CD4-positive, alpha-beta T cell treated with Interleukin-12 subunit alpha and Interleukin-12 subunit beta, for 1 hour (primary cell): ENCODE results near the gene SLC12A8.
A peak's percentile ranks its signal among the peaks of the same experiment; 100 is the strongest.

Experiments
- DNase-seq: peaks from one replicate; pipeline ENCODE4 v3.0.0-alpha.2; 2020

SLC12A8 gene

DNA sequence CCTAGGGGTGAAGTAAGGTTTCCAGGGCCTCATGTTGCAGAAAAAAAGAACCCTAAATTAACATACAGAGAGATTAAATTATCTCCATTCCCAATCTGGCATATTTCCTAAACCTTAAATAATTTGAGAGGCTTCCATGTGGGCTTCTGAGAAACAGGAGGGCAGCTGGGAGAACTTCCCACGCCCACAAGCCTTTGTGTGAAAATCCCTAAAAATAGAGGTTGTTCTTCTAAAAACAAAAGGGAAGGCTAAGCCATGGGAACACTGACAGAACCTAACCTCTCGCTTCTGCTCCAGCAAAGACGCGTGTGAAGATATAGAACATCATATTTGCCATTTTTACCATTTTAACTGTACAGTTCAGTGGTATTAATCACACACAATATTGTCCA is 812 bp upstream of the SLC12A8 start:
- DNase-seq, result no peak

DNA sequence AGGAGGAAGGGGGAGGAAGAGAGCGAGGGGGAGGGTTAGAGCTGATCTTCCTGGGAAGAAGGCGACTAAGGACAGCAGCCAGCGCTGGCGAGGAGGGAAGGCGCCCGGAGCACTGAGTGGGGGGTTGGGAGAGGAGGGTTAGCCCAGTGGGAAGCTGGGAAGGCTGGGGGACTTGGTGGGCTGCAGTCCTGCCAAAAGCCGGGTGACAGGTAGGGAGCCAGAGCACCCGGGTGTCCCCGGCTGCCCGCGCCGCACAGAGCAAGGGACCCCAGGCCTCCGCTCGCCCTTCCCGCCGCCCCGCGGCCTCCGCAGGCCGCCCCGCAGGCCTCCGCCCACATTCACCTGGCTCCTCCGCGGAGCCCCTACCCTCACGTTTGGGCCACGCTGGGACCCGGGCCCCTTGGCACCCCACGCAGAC is 448 bp downstream of the SLC12A8 start:
- no peak for DNase-seq

DNA sequence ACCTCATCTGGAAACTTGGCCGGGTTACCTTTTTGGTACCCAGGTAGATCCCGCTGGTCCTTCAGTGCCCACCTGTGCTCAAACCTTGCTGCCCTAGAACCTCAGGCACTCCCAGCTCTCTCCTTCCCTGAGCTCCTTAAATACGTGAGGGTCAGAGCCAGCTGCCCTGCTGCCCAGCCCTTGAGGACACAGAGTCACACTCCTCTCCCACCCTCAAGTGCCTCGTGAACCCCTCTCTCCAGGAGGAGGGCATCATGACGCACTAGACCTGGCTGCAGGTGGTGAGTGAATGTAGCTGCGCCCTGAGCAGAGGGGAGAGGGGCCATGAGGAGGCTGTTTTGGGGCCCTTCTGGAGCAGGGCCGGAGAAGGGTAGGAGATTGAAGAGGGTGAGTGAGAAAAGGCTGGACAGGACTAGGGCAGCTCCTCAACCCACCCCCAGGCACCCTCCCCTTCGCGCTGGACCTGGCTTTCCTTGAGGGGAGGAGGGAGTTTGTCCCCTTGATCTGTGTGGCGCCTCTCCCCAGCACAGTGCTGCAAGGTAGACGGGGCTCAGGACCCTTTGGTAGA is 941 bp downstream of the SLC12A8 start:
- no peak for DNase-seq

DNA sequence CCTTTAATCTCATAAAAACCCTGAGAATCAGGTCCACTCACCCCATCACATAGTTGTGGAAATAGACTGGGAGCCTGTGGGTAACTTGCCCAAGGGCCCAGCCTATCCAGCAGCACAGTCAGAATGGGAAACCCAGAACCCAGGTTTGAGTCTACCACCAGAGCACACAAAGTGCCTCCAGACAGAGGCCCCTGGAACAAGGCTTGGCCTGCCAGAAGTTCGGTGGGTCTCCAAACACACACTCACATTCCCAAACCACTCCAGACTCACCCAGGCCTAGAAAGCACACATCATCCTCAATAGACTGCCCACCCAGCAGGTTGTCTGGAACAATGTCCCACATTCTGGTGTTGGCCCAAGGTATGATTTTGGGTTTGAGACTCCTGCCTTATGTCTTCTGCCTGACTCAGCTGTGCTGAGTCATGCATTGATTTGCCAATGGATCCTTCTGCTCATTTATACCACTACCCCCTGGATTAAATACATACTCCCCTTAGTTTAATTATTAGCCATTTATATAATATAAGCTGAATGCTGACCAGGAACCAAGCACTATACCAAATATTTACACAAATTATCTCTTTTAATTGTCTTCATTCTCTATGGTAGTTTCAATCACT is 4.5 kb downstream of the SLC12A8 start:
- DNase-seq, result no peak

DNA sequence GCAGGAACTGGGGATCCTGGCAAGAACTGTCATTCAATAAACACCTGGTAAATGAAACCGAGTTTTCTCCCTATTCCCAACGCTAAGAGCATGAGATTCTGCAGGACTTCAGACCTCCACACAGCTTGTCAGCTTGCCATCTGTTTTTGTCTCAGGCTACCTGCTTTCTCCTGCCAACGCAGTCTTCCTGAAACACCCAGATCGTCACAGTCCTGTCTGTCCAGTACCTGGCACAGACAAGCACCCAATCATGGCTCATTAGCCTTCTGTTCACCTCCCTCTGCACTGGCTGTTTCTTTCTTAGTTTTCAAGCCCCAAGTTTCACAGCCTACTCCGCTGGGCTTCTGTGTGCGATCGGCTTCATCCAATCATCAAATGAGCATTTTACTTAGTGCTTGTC is 5.0 kb downstream of the SLC12A8 start:
- no peak for DNase-seq

DNA sequence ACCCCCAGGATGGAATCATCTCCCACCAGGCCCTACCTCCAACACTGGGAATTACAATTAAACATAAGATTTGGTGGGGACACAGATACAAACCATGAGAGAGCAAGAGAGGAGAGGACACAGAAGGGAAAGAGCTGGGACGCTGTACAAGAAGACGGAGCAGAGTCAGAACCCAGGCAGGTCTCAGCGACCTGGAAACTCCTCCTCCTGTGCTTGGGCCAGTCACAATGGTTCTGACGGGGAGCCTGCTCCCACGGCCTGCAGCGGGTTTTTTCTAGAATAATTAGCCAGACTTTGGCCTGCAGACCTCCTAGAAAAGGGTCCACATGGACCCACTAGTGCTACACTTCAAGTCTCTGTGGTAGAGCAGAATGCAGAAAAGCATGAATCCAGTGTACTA is 5.6 kb downstream of the SLC12A8 start:
- DNase-seq, result no peak

DNA sequence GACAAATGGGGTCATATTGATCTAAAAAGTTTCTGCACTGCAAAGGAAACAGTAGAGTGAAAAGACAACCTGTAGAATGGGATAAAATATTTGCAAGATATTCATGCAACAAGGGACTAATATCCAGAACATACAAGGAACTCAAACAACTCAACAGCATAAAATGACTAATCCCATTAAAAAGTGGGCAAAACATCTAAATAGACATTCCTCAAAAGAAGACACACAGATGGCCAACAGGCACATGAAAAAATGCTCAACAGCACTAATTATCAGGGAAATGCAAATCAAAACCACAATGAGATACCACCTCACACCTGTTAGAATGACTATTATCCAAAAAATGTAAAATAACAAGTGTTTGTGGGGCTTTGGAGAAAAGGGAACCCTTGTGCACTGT is 8.8 kb downstream of the SLC12A8 start:
- DNase-seq, result no peak

DNA sequence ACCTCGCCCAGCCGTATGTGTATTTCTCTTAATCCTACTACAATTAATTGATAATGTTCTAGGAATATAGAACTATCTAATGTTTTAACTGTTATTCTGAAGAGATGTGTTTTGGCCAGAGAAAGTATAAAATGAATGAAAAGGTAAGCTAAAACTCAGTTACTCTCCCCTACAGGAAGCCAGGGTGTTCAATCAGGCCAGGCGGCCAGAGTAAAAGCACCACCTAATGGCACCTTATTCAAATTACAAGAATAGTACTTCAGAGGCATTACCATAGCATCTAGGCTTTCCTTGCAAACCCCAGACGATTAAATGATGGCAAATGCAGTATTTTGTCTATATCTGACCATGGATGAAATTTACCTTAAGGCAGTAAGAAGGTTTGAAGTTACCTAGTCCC is 10.4 kb downstream of the SLC12A8 start:
- peak; percentile 8 for DNase-seq

DNA sequence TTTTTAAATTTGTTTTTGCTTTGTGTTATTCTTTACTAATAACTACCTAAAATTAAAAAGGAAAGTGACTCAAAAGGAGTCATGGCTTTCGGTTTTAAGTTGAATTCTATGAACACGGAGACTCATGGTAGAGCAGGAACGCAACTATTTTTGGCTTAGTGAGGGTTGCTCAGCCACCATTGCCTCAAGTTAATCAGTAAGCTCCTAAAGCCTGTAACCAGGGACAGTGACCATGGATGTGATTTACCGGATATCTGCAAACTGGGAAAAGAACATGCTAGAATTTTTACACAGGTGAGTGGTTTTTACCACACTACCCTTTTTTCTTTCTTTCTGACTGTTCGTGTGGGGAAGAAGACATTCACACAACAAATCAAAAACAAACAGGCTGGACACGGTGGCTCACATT is 11.8 kb downstream of the SLC12A8 start:
- no peak for DNase-seq

DNA sequence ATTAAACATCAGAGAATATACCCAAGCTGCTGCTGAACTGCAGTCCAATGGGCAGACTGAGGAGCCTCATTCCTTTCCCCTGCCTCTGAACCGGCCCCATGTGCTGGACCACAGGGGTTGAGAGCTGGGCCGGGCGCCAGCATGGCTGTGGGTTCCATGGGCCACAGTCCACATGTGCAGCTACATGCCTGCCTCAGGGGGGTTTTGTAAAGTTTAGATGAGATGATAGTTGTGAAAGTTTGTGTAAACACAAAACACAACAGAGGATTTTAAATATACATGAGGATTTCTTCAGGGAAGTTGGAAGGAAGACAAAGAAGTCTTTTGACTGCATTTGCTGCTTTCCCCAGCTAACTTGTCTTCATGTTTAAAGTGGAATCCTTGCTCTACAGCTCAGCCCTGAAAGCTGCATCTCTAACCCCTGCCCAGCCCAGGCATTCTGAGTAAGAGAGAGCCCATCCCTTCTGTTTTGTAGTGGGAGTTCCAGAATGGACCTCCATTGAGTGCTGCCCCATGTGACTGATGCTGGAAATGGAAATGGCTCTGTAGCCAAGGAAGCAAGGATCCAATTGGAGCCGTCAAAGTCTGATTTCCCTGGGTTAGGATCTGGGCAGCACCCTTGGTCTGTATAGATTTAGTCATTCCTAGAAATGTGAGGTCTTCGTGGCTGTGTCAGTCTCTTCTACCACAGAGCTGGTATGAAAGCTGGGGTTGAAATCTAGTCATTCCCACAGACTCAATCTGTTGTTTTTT is 17.5 kb downstream of the SLC12A8 start:
- DNase-seq, result no peak

DNA sequence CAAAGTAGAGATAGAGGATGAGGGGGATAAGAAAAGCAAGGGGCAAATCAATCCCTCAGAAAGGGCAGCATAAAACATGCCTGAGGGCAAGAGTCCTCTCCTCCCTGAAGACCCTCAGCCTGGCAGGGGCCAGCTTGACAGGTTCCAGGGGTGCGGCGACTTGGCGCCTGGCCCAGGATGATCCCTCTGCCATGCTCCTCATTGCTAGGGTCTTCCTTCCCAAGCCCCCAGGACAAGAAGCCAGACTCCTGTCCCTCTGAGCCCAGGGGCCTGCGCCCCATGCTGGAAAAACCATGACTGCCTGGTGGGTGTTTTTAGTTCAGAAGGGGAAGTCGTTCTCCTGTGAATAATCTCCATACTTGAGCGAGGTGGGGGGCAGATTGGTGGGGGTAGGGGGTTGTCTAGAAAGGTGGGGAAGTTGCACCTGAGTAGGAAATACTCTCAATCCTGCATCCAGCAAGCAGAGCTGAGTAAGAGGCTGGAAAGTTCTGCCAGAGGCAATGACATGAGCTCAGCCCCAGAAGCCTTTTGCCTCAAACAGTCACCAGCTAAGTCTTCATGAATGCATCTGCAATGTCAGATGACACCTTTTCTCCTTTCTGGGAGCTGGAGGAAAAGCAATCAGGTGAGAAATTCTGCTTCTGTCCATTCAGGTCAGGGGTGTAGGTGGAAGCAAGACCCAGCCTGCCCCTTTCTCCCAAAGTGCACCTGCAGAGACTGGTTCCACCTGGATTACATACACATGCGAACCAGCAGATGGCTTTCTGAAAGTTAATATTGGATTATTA is 18.3 kb downstream of the SLC12A8 start:
- no peak for DNase-seq

DNA sequence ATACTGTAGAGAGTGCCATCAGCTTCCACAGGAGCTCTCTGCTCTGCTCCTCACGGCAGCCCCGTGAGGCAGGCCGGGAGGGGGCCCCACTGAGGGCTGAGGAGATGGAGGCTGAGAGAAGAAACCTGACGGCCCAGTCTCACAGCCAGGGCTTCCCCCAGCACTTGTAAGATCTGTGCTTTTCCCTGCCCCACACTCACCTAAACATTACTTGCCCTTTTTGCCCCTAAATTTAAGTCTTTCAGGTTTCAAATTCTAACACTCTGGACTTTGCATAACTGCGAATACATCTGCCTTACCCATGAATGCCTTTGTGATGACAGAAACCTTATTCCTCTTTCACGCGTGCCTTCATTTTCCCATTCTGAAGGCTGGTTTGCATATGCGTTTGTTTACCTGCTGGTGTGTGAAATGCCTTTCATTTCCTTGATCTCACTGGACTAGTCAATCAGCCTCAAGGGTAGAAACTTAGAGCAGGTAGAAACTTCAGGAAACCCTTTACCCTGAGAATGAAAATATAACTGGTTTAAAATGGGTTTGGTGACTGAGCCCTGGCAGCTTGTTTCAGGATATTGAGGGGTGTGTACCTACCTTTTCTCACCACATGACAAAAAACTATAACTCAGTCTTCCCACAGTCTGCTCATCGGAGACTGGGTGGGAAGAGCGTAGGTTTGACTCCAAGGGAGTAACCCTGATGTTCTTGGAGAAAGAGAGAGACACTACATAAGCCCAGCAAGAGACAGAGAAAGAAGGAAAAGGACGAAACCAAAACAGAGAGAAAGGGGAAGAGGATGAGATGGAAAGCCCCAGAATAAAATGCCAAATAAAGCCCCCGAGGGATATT is 20.1 kb downstream of the SLC12A8 start:
- DNase-seq, result no peak

DNA sequence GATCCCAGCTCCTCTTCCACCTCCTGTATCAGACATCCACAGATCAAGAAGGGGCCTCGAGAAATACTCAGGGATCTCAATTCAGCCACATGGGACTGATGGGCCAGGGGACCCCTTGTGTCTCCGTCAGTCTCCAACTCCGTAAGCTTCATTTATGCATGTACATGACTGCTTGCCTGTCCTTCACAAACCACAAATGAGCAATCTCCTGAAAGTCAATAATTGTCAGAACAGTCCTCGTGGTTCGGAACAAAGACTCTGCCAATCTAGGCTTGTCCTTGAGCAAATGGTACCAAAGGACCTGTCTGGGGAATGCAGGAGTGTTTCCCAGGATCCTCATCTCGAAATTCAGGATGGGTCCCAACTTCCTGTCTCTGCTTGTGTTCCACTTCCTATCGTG is 20.8 kb downstream of the SLC12A8 start:
- DNase-seq, result no peak

DNA sequence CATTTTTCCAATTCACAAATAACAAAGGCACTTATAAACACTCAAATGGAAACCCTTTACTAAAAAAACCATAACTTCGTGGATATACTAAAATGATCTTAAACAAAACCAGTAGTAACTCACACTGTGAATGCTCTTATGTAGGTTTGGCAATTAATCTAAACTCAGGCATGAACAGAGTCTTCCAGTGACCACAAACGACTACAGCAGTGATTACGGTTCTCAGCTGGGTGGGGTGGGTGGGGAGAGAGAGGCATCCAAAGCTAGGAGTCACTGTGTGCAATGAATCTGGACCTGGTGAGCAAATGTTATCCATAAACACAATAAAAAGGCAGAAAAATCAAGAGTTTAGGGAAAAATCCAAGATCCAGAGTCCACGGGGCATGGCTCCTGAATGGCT is 21.3 kb downstream of the SLC12A8 start:
- DNase-seq, result no peak

DNA sequence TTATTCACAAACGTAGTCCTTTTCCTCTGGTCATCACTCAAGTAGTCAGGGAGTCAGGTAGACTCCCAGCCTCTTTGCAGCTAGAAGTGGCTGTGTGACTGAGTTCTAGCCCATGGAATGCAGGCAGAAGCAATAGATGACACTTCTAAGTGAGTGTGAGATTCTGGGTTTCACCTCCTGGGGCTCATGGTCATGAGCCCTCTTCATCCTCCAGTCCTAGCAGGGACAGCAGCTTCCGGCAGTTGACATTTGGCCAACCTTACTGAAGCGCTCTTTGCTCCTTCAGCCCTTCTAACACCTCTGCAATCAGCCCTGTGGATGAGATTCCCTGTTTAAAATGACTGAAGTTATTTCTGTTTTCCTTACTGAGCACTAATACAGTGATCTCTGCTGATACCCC is 21.8 kb downstream of the SLC12A8 start:
- DNase-seq, result no peak

DNA sequence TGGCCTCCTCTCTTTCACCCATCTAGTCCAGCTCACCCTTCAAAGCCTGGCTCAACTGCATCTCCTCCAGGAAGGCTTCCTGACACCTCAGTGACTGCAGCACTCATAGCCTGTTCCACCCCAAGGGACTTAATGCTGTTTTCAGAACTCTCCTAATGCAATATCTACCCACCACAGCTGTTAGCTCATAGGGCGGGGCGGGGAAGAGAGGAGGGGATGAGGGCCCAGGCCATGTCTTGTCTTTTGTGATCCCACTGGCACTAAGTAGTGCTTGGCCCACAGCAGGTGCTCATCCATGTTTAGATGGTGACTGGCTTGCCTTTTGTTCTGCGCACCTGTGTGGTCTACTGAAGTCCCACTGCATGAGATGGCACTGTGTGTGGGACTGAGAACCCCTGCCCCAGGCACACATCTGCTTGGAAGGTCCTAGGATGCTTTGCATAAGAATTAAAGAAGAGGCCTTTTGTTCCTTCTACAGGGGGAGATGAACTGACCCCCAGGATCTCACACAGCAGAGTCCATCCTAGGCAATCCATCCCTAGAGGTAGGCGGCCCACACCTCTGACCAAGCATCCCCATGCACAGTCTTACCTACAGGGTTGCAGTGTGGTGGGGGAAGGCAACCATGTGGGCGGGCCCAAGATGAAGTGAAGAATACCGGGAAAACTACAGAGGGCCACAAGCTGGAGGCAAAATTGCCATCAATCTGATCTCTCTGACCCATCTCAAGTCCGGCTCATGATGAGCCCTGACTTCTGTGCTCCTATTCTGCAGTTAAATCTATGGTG is 23.0 kb downstream of the SLC12A8 start:
- no peak for DNase-seq

DNA sequence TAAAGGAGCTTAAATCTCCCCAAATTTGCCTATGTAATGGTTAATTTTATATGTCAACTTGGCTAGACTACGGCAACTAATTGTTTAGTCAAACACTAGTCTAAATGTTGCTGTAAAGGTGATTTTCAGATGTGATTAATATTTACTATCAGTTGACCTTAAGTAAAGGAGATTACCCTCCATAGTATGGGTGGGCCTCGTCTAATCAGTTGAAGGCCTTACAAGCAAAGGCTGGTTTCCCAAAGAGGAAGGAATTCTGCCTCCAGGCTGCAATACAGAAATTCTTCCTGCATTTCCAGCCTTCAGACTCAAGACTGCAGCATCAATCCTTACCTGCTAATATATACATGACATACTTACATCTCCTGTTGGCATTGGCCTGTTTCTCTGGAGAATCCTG is 23.6 kb downstream of the SLC12A8 start:
- no peak for DNase-seq

DNA sequence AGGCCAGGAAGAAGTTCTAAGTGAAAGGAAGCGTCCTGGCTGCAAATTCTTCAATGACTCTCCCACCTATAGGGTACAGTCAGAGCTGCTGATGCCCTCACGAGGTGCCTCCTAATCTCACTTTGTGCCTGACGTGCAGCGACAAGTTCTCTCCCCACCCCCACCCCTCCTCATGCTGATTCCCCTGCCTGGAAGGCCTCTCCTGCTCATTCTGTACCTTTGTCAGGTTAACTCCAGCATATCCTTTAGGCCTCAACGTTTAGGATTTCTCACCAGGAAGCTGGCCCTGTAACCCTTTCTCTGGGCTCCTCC is 25.0 kb downstream of the SLC12A8 start:
- no peak for DNase-seq

DNA sequence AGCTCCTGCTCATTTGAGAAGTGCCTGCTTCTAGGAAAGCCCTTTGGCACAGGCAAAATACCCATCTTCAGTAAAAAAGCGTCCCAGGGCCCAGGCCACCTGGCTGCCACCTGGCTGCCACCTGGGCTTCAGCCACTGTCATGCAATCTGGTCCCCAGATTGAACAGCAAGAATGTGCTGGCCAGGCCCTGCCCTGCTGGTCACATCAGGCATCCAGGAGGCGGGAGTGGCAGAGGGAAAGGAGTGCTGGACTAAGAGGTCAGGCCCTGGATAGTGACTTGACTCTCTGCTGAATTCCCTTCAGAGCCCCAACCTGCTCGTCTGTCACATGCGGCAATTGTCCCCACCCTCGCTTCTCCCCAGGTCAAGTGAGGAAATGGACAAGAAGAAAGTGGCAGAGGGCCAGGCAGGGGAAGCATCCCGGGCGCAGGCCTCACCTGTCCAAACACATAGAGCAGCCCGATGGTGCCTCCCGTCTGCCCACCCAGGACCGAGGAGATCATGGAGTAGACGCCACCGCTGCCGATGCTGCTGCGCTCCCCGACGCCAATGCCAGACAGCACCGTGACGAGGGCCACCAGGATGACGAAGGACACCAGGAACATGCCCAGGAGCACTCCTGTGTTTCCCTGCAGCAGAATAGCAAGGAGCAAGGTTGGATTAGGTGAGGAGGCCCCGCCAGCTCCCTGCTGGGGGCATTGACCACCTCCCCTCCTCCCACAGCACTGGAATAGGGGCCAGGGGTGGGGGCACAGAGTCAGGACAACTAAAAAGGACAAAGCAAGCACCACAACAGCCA is 25.5 kb downstream of the SLC12A8 start:
- DNase-seq, result no peak

DNA sequence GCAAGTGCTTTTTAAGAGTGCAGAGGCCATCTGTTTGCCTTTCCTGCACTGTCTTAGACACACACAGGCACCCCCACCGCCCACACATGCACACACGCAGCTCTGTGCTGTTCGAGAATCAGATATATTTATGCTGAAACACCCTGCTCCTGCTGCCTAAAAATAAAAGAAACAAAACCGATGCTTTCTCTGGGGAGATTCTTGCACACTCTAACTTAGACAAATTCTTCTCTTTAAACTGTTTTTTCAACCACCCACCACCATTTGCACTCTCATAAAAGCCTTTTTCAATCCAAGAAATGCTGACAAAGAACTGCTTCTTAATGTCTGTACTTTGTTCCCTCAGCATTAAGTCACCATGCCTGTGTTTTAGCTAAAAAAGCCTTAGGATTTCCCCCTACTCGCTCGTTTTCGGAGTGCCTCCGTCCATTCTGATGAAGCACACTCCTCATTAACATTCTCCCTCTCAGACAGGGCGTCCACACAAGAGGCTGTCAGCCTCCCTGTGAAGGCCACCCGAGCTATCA is 26.2 kb downstream of the SLC12A8 start:
- no peak for DNase-seq

DNA sequence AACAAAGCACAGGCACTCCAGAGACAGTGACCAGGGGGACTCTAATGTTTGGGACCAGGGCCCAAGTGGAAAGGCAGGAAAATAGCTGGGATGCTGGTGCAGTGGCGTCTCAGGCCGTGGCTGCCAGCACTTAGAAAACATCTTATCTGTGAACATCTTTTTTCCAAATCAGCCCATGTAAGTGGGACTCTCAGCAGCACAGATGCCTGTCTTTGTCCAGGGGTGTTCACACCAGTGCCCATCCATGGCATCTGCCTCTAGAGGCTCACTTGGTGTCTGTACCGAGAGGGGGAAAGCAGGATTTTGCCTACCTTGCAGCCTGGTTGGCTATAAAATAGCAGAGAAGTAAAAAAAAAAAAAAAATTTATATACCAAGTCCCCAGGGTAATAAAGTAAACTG is 26.7 kb downstream of the SLC12A8 start:
- no peak for DNase-seq
